GM12864 (cell line): ENCODE results near the gene RERE.
A peak's percentile ranks its signal among the peaks of the same experiment; 100 is the strongest.

ENCODE experiments used
- DNase-seq: peaks from one replicate; pipeline ENCODE4 v3.0.0-alpha.2; 2011; ENCODE audit warnings: low read depth
- H3K4me3 ChIP-seq: 2 replicates; pipeline ENCODE4 v1.5.1; 2011; ENCODE audit warnings: mild to moderate bottlenecking, low read depth, low read length, control low read depth
- TF ChIP-seq, protein P1 (sequence below): IDR thresholded peaks from 2 replicates; pipeline ENCODE4 v1.5.1; 2011; ENCODE audit warnings: low read depth, mild to moderate bottlenecking, moderate library complexity, low read length, control low read depth, inconsistent platforms; ENCODE audit errors: missing control alignments

Gene RERE

DNA sequence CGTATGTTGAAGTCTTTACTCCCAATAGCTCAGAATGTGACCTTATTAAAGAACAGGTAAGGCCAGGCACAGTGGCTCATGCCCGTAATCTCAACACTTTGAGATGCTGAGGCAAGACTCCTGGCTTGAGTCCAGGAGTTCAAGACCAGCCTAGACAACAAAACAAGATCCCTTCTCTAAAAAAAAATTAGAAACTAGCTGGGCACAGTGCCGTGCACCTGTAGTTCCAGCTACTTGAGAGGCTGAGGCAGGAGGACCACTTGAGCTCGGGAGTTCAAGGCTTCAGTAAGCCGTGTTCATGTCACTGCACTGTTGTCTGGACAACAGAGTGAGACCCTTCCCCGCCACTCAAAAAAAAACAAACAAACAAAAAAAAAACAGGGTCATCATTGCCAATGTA, 171.3 kb downstream of the RERE start:
- DNase-seq = no peak
- no peak overlapping the region for H3K4me3 ChIP-seq
- TF ChIP-seq, protein P1, sequence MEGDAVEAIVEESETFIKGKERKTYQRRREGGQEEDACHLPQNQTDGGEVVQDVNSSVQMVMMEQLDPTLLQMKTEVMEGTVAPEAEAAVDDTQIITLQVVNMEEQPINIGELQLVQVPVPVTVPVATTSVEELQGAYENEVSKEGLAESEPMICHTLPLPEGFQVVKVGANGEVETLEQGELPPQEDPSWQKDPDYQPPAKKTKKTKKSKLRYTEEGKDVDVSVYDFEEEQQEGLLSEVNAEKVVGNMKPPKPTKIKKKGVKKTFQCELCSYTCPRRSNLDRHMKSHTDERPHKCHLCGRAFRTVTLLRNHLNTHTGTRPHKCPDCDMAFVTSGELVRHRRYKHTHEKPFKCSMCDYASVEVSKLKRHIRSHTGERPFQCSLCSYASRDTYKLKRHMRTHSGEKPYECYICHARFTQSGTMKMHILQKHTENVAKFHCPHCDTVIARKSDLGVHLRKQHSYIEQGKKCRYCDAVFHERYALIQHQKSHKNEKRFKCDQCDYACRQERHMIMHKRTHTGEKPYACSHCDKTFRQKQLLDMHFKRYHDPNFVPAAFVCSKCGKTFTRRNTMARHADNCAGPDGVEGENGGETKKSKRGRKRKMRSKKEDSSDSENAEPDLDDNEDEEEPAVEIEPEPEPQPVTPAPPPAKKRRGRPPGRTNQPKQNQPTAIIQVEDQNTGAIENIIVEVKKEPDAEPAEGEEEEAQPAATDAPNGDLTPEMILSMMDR = no peak

DNA sequence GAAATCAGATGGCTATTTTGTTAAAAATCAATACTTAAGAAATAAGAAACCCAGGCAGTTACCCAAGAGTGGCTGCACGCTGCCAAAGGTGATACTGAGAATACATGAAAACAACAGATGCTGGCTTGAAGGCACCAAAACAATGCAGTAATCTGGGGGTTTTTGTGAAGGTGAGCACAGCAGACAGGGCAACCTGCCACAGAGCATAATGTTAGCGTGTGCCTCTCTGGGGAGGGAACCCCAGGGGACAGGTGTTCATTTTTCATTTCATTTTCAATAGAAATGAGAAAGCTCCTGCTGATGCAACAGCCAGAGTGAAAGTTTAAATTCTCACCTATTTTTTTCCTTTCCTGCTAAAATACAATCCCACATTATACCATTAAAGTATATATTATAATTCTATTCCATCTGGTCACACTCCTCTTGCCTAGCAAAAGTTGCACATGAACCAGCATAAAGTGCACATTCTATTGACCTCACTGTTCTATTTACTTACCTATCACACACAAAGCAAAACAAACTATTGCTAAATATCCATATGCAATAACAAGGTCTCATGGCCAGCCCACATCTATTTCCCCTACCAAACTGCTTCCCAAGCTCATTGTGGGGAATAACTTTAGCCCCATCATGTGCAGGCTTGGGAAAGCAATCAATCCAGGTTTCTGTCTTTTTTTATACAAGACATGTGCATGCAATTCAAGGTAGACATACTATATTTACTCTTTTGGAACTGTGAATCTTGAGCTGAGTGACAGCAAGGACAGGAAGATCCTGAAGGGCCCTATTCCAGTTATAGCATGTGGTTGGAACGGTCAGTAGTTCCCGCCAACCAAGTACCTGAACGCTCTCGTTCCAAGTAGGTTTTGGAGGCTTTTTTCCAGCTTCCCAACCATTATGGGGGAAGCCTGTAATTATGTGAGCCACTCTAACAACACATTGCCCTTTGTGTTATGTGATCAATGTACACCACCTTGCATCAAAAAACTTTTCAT, 173.6 kb downstream of the RERE start:
- no peak overlapping the region for H3K4me3 ChIP-seq
- TF ChIP-seq, protein P1 = no peak
- DNase-seq = peak; percentile 62

DNA sequence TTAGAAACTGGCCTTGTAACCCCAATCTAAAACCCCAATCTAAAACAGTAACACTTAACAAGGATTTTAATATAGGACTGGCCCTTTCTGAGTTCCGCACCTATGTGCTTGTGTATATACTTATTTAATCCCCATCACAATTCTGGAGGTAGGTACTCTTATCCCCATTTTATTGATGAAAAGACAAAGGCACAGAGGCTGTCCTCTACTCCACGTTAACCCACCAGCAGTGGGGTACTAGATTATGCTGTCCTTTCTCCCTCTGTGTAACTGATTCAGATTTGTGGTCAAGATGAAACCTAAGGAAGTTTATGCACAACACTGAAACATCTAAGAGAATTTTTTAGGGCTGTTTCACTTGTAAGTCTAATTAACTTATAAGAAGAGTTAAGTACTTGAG, 175.3 kb downstream of the RERE start:
- no peak for DNase-seq
- TF ChIP-seq, protein P1 = no peak
- no peak overlapping the region for H3K4me3 ChIP-seq

DNA sequence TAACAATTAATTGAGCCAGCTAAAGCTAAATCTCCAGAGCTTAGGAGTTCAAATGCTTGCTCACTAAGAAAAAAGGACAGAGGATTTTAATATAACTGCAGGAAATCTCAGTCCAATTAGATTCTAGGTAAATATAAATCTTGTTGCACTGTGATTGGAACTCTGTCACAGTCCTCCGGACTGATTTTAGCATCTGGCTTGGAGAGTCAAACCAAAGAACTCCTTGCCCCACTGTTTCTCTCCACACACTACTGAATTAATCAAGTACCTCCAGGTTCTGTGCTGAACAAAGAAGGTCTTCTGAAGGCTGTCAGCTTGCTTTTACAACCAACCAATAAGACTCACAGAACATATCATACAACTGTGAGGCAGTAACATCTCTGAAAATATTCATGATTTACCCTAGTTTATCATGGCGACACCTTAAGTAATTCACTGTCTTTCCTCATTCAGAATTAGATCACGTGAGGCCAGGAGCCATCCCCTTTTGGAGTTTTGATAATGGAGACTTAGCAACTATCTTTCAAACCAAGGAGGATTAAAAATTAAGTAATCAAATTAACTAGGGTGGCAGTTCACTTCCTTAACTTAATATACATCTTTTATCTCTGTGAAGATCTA, 176.0 kb downstream of the RERE start:
- TF ChIP-seq, protein P1 = no peak
- no peak for DNase-seq
- no peak overlapping the region for H3K4me3 ChIP-seq

DNA sequence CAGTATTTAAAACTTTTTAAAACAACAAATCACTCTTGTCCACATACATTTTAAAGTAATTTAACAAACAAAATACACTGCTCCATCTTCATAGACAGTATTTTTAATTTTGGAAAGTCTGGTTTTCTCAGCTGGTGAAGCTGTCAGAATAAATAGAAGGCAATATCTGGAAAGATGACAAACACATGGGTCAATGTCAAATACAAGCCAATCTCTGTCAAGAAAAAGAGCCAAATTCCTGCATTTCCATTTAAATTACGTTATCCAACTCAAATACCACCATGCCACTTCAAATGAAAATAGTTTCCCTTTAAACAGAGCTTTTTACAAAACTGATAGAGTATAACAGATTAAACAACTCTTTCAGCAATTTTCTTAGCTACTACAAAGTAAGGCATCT, 176.5 kb downstream of the RERE start:
- no peak for DNase-seq
- no peak overlapping the region for H3K4me3 ChIP-seq
- TF ChIP-seq, protein P1 = no peak

DNA sequence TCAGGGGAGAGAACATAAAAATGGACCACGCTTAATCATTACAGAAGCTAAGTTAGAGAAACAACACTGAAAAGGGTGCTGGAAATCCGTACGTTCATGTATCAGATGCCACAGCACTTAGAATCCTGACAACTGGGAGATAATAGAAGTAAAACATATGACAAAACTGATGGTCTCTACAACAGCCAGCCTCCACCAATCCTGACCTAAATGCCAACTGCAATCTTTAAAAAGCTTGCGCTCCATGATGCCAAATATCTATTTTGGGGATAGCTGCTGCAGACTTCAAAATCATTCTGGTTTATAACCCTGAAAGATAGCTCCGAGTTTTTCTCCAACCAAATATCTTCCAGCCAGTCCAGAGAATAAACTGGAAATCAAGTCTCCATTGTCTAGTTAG, 178.3 kb downstream of the RERE start:
- DNase-seq = no peak
- TF ChIP-seq, protein P1 = no peak
- no peak overlapping the region for H3K4me3 ChIP-seq
